B cell (primary cell): ENCODE measurements around the gene CLCNKB. TPM values are rescaled to one million over a fixed set of nuclear protein-coding genes. Genes with fewer than 3 reads are reported as not detected.

Source experiments
- ATAC-seq: fragments of 200-7000 bp; cut with Tn5 transposase; one replicate; pipeline ENCODE4 v1.10.0; 2021; ENCODE audit warnings: low read depth, mild to moderate bottlenecking, moderate number of reproducible peaks, moderate library complexity
- CTCF ChIA-PET: fragments of 350-600 bp; sonication (Branson Sonifier 250); formaldehyde crosslinking; loops from one replicate; lab custom pipeline; 2021; ENCODE audit warnings: antibody characterized with exemption, inconsistent platforms; lab: Charles Lee
- POLR2A ChIA-PET: fragments of 350-600 bp; sonication (Branson Sonifier 250); formaldehyde crosslinking; loops from one replicate; lab custom pipeline; 2021; ENCODE audit warnings: antibody characterized with exemption; lab: Charles Lee
- DNase-seq: peaks from one replicate; pipeline ENCODE4 v3.0.0; 2013
- H2AFZ ChIP-seq: 2 replicates; pipeline ENCODE4 v1.6.1; 2012; ENCODE audit warnings: mild to moderate bottlenecking, low read depth, low read length; ENCODE audit not compliant: insufficient read depth, poor library complexity, severe bottlenecking
- H3K27ac ChIP-seq, 2 donors: 1 replicate in 1 of 2; 2 replicates in 1 of 2; pipeline ENCODE4 v1.5.1; 2012 to 2013; ENCODE audit warnings: low read length in 2 of 2, mild to moderate bottlenecking in 2 of 2, moderate library complexity in 1 of 2
- H3K27me3 ChIP-seq, 4 experiments: fragments of 200-600 bp in 1 of 4; sonication (generic) in 1 of 4; replicated peaks in 1 of 4; 1 replicate in 2 of 4; 2 replicates in 2 of 4; pipeline versions ENCODE4 v1.6.1 to v1.7.0; 2013 to 2016; ENCODE audit warnings: low read length in 3 of 4, mild to moderate bottlenecking in 2 of 4, mixed read lengths in 1 of 4, moderate library complexity in 1 of 4; ENCODE audit not compliant: insufficient read depth in 4 of 4, control insufficient read depth in 3 of 4; ENCODE audit errors: control extremely low read depth in 1 of 4
- H3K36me3 ChIP-seq, 2 experiments: replicated peaks in 1 of 2; 1 replicate in 1 of 2; 2 replicates in 1 of 2; pipeline versions ENCODE4 v1.6.1 to v1.7.1; 2013; ENCODE audit warnings: low read length in 1 of 2; ENCODE audit not compliant: insufficient read depth in 2 of 2, control insufficient read depth in 1 of 2; ENCODE audit errors: control extremely low read depth in 1 of 2, extremely low read depth in 1 of 2
- H3K4me1 ChIP-seq, 2 donors: fragments of 200-600 bp in 1 of 2; sonication (generic) in 1 of 2; 1 replicate in 1 of 2; 2 replicates in 1 of 2; pipeline versions ENCODE4 v1.5.1 to v1.6.1; 2013 to 2017; ENCODE audit warnings: low read length in 2 of 2; ENCODE audit not compliant: control insufficient read depth in 2 of 2, insufficient read depth in 2 of 2
- H3K4me2 ChIP-seq: replicated peaks from 2 replicates; pipeline ENCODE3; 2012; ENCODE audit warnings: mild to moderate bottlenecking, low read depth, low read length; ENCODE audit not compliant: poor library complexity, severe bottlenecking
- H3K4me3 ChIP-seq, 5 experiments: fragments of 200-600 bp in 1 of 5; sonication (generic) in 1 of 5; 1 replicate in 3 of 5; 2 replicates in 2 of 5; pipeline versions ENCODE4 v1.5.1 to v1.7.0; 2011 to 2016; ENCODE audit warnings: low read length in 4 of 5, mild to moderate bottlenecking in 4 of 5, low read depth in 2 of 5, control low read depth in 1 of 5, moderate library complexity in 1 of 5; ENCODE audit not compliant: insufficient read depth in 1 of 5; ENCODE audit errors: control extremely low read depth in 1 of 5, extremely low read depth in 1 of 5
- H3K79me2 ChIP-seq: fragments of 200-600 bp; sonication (generic); one replicate; pipeline ENCODE4 v1.6.0; 2016; ENCODE audit warnings: low read length; ENCODE audit not compliant: control insufficient read depth, insufficient read depth
- H3K9ac ChIP-seq: fragments of 200-600 bp; sonication (generic); 2 replicates; pipeline ENCODE4 v1.6.1; 2017; ENCODE audit warnings: mild to moderate bottlenecking, low read length, moderate library complexity
- H3K9me3 ChIP-seq, 3 donors: one replicate each; pipeline versions ENCODE4 v1.6.1 to v1.7.1; 2013; ENCODE audit warnings: low read length in 2 of 3; ENCODE audit not compliant: control insufficient read depth in 2 of 3, insufficient read depth in 1 of 3; ENCODE audit errors: control extremely low read depth in 1 of 3
- H4K20me1 ChIP-seq: 2 replicates; pipeline ENCODE4 v1.6.0; 2012; ENCODE audit warnings: mild to moderate bottlenecking, low read length; ENCODE audit not compliant: insufficient read depth, control insufficient read depth, poor library complexity, severe bottlenecking
- H3K27ac Mint-ChIP-seq: one replicate; pipeline ENCODE4 v1.8.0; 2021; ENCODE audit warnings: mixed read lengths
- H3K27me3 Mint-ChIP-seq: one replicate; pipeline ENCODE4 v1.8.0; 2021; ENCODE audit warnings: mixed read lengths
- H3K4me1 Mint-ChIP-seq: one replicate; pipeline ENCODE4 v1.8.0; 2021; ENCODE audit warnings: mixed read lengths
- H3K4me3 Mint-ChIP-seq: one replicate; pipeline ENCODE4 v1.8.0; 2021; ENCODE audit warnings: mixed read lengths
- H3K9me3 Mint-ChIP-seq: one replicate; pipeline ENCODE4 v1.8.0; 2022; ENCODE audit warnings: mixed read lengths; ENCODE audit not compliant: insufficient read depth
- EZH2 ChIP-seq: IDR thresholded peaks from 2 replicates; pipeline ENCODE4 v1.6.1; 2012; ENCODE audit warnings: borderline replicate concordance, low read depth, mild to moderate bottlenecking, moderate library complexity, low read length; ENCODE audit not compliant: insufficient read depth, poor library complexity, severe bottlenecking
- WGBS: methylation state at CpG from one replicate; pipeline ENCODE4 v1.1.5; 2013; ENCODE audit warnings: missing lambda C conversion rate; ENCODE audit not compliant: insufficient coverage; 5-methylcytosine and 5-hydroxymethylcytosine counted together
- intact Hi-C: fragments of 100-400 bp; cut with micrococcal nuclease; formaldehyde crosslinking; loops from one replicate; pipeline ENCODE4 v1.10.0; 2022
- polyA plus RNA-seq: library from polyadenylated mRNA; depleted of rRNA; stranded (reverse); fragments of >200 nt; gene quantifications from 2 replicates; pipeline ENCODE4 v1.2.3, GENCODE V29; 2012
- total RNA-seq, 2 donors: library from RNA; stranded (reverse); fragments of 120-200 nt in 1 of 2; gene quantifications; 1 replicate in 1 of 2; 2 replicates in 1 of 2; pipeline versions ENCODE4 v1.2.3 to v1.2.4, GENCODE V29; 2013 to 2022
- TF ChIP-seq, protein P1 (sequence below): fragments of 200-600 bp; IDR thresholded peaks from one replicate; pipeline ENCODE4 v1.8.0; 2022; ENCODE audit warnings: antibody characterized with exemption, mild to moderate bottlenecking

Gene CLCNKB
- total and polyA plus RNA-seq, 2 donors (not counting 1 experiment from before 2014, with no cell fraction given), result not detected

DNA sequence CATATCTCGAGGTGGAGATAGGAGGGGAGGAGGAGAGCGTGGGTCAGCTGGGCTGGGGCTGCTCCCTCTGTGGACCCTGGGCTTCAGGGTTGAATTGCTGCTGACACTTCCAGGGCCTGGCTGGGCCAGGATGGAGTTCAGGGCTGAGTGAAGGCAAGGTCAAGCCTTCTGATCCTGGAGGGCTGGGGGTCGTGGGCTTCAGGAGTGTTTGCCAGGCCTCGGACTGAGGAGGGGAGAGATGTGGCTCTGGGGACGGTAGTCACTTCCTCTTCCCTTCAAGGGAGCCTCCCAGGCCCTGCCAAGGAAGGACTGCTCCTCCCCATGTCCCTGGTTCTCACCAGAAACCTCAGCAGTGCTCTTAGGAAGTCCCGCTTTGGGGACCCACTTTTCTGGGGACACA, 41.9 kb downstream of the CLCNKB start:
- 84% methylated on average over 2 of the region's 6 CpGs for WGBS

DNA sequence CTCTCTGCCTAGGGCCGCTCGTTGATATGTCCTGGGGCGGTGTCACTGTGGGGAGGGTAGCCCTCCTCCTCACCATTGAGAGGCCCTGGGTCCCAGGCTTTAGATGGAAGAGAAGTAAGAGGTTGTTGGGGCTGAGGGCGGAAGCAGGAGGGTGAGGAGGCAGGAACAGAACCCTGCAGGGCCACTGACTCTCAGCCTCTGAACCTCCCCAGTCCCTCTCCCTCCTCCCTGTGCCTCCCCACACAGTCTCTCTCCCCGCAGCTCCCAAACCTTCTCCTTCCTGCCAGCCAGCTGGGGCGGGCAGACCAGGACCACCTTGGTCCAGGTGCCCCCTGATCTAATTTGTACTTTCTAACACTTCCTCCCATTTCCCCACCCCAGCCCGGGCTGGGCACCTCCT, 44.2 kb downstream of the CLCNKB start:
- intact Hi-C loops, result no loop called here
- H3K27ac ChIP-seq, result no peak overlapping the region
- Mint-ChIP-seq H3K4me3 (no peak overlapping the region), H3K27me3 (peaks cover 13% of the 10 kb centered on the region), H3K9me3 (no peaks in the 10 kb centered on the region), H3K4me1 (no peaks in the 10 kb centered on the region), H3K27ac (no peak overlapping the region)
- no peak overlapping the region for H3K4me3 ChIP-seq
- H3K36me3 ChIP-seq, result no peaks in the 10 kb centered on the region
- 73% methylated on average over 1 of the region's 7 CpGs for WGBS
- no peaks in the 10 kb centered on the region for H3K79me2 ChIP-seq
- H4K20me1 ChIP-seq, result no peaks in the 10 kb centered on the region
- H3K9ac ChIP-seq, result no peak overlapping the region
- POLR2A ChIA-PET, result no interaction called here
- H3K27me3 ChIP-seq, result peaks cover 0 to 11% (median 0%) of the 10 kb centered on the region in 4 experiments
- no peak overlapping the region for H3K4me2 ChIP-seq
- CTCF ChIA-PET, result no interaction called here
- no peaks in the 10 kb centered on the region for H3K9me3 ChIP-seq
- H3K4me1 ChIP-seq, result no peaks in the 10 kb centered on the region
- DNase-seq, result no peak
- ATAC-seq, result no peak
- no peak overlapping the region for H2AFZ ChIP-seq
- TF ChIP-seq, protein P1, sequence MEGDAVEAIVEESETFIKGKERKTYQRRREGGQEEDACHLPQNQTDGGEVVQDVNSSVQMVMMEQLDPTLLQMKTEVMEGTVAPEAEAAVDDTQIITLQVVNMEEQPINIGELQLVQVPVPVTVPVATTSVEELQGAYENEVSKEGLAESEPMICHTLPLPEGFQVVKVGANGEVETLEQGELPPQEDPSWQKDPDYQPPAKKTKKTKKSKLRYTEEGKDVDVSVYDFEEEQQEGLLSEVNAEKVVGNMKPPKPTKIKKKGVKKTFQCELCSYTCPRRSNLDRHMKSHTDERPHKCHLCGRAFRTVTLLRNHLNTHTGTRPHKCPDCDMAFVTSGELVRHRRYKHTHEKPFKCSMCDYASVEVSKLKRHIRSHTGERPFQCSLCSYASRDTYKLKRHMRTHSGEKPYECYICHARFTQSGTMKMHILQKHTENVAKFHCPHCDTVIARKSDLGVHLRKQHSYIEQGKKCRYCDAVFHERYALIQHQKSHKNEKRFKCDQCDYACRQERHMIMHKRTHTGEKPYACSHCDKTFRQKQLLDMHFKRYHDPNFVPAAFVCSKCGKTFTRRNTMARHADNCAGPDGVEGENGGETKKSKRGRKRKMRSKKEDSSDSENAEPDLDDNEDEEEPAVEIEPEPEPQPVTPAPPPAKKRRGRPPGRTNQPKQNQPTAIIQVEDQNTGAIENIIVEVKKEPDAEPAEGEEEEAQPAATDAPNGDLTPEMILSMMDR, result no peak
- TF ChIP-seq EZH2, result no peak

More for the DNA sequence above, 41.9 kb downstream of the CLCNKB start:
- Mint-ChIP-seq H3K9me3 (no peaks in the 10 kb centered on the region), H3K4me3 (no peak overlapping the region), H3K27ac (no peak overlapping the region), H3K27me3 (peaks cover 6% of the 10 kb centered on the region), H3K4me1 (no peaks in the 10 kb centered on the region)
- Histone ChIP-seq H3K27ac (no peak overlapping the region), H2AFZ (no peak overlapping the region), H3K9me3 (no peaks in the 10 kb centered on the region), H3K79me2 (no peaks in the 10 kb centered on the region), H3K9ac (no peak overlapping the region), H3K4me3 (no peak overlapping the region), H3K4me2 (no peak overlapping the region), H3K36me3 (no peaks in the 10 kb centered on the region), H3K4me1 (no peaks in the 10 kb centered on the region), H4K20me1 (no peaks in the 10 kb centered on the region), H3K27me3 (peaks cover 0 to 7% (median 0%) of the 10 kb centered on the region in 4 experiments)
- ChIA-PET POLR2A (interaction anchor here (0.7 kb wide), 1 partner anchor 32 kb away, joined by 3 read pairs; no protein-coding TSS in a partner anchor), CTCF (interaction anchor here (0.7 kb wide), 1 partner anchor 346 kb away, joined by 3 read pairs; no protein-coding TSS in a partner anchor)
- no peak for ATAC-seq
- intact Hi-C loops, result no loop called here
- no peak for DNase-seq
- TF ChIP-seq, protein P1, result no peak
- no peak for TF ChIP-seq EZH2
